T follicular helper cell (primary cell): ENCODE measurements around the gene HIVEP1.
"Not testable (repeated sequence)": the region's sequence is repeated elsewhere in the genome, so short reads cannot be mapped to it uniquely, and the experiment has no call there.

ENCODE experiments used
- DNase-seq: peaks from one replicate; pipeline ENCODE4 v3.0.0-alpha.2; 2020; ENCODE audit warnings: low read depth

HIVEP1 gene

GRCh38 chr6:12116978-12117377, 104.9 kb downstream of the HIVEP1 start:
- no peak for DNase-seq

GRCh38 chr6:12118607-12119006, 106.5 kb downstream of the HIVEP1 start:
- DNase-seq: no peak

- peak; percentile 42 for DNase-seq
These were observed 107.0 kb downstream of the HIVEP1 start for GRCh38 chr6:12119085-12119588.

GRCh38 chr6:12125396-12125795, 113.3 kb downstream of the HIVEP1 start:
- no peak for DNase-seq

- no peak for DNase-seq
These were observed 113.9 kb downstream of the HIVEP1 start for GRCh38 chr6:12126051-12126450.

- no peak for DNase-seq
These were observed 117.4 kb downstream of the HIVEP1 start for GRCh38 chr6:12129523-12129922.

- DNase-seq: no peak
These were observed 120.5 kb downstream of the HIVEP1 start for GRCh38 chr6:12132351-12133222.

- DNase-seq: no peak
These were observed 122.5 kb downstream of the HIVEP1 start for GRCh38 chr6:12134581-12134980.

GRCh38 chr6:12134991-12135390, 122.9 kb downstream of the HIVEP1 start:
- no peak for DNase-seq

- DNase-seq: no peak
These were observed 124.8 kb downstream of the HIVEP1 start for GRCh38 chr6:12136905-12137304.

GRCh38 chr6:12137480-12137879, 125.4 kb downstream of the HIVEP1 start:
- DNase-seq: no peak

- DNase-seq: peak; percentile 36
These were observed 126.3 kb downstream of the HIVEP1 start for GRCh38 chr6:12138381-12138780.

- no peak for DNase-seq
These were observed 126.8 kb downstream of the HIVEP1 start for GRCh38 chr6:12138936-12139335.

- DNase-seq: no peak
These were observed 135.6 kb downstream of the HIVEP1 start for GRCh38 chr6:12147557-12148316.

- no peak for DNase-seq
These were observed 136.2 kb downstream of the HIVEP1 start for GRCh38 chr6:12148317-12148801.

GRCh38 chr6:12148841-12149240, 136.7 kb downstream of the HIVEP1 start:
- DNase-seq: no peak

GRCh38 chr6:12149944-12150510, 137.9 kb downstream of the HIVEP1 start:
- no peak for DNase-seq

GRCh38 chr6:12150812-12151432, 138.8 kb downstream of the HIVEP1 start:
- DNase-seq: peak; percentile 15

- DNase-seq: no peak
These were observed 139.3 kb downstream of the HIVEP1 start for GRCh38 chr6:12151433-12151820.

- DNase-seq: no peak
These were observed 140.2 kb downstream of the HIVEP1 start for GRCh38 chr6:12152023-12152970.

- DNase-seq: not testable (repeated sequence)
These were observed 143.7 kb downstream of the HIVEP1 start for GRCh38 chr6:12155769-12156168.
